BE2C (cell line): ENCODE data around the gene MRPL16.

Experiments used
- DNase-seq: peaks from one replicate; pipeline ENCODE4 v3.0.0-alpha.2; 2020
- H3K27me3 ChIP-seq: fragments of 250-450 bp; sonication (Bioruptor Pico); 2 replicates; pipeline ENCODE4 v1.5.1; 2020; ENCODE audit warnings: mild to moderate bottlenecking
- H3K36me3 ChIP-seq: fragments of 250-450 bp; sonication (Bioruptor Pico); 2 replicates; pipeline ENCODE4 v1.5.1; 2020; ENCODE audit warnings: mild to moderate bottlenecking
- H3K4me1 ChIP-seq: fragments of 250-450 bp; sonication (Bioruptor Pico); 2 replicates; pipeline ENCODE4 v1.5.1; 2020
- H3K4me3 ChIP-seq: 2 replicates; pipeline ENCODE4 v1.5.1; 2011; ENCODE audit warnings: low read depth, low read length
- H3K9me3 ChIP-seq: fragments of 250-450 bp; sonication (Bioruptor Pico); 2 replicates; pipeline ENCODE4 v1.5.1; 2020
- TF ChIP-seq, protein P1 (sequence below): IDR thresholded peaks from 2 replicates; pipeline ENCODE4 v1.5.1; 2012; ENCODE audit warnings: mild to moderate bottlenecking, low read depth, low read length

MRPL16 gene

DNA sequence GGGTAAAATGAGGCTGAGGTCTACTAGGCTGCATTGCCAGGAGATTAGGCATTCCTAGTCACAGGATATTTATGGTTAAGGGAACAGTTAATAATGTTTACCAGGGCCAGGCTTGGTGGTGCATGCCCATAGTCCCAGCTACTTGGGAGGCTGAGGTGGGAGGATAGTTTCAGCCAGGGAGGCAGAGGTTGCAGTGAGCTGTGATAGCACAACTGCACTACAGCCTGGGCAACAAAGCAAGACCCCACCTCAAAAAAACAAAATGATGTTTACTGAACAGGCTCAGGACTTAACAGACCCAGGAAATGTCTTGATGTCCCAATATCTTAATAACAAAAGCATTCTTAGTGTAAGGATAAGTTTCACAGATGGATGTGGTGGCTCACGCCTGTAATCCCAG lies 2.8 kb upstream of the MRPL16 start:
- Histone ChIP-seq H3K36me3 (no peaks in the 10 kb centered on the region), H3K27me3 (no peaks in the 10 kb centered on the region), H3K4me3 (no peak overlapping the region), H3K9me3 (no peaks in the 10 kb centered on the region; the same call in 1 of the 2 replicates), H3K4me1 (no peaks in the 10 kb centered on the region)
- DNase-seq, result no peak
- TF ChIP-seq, protein P1, sequence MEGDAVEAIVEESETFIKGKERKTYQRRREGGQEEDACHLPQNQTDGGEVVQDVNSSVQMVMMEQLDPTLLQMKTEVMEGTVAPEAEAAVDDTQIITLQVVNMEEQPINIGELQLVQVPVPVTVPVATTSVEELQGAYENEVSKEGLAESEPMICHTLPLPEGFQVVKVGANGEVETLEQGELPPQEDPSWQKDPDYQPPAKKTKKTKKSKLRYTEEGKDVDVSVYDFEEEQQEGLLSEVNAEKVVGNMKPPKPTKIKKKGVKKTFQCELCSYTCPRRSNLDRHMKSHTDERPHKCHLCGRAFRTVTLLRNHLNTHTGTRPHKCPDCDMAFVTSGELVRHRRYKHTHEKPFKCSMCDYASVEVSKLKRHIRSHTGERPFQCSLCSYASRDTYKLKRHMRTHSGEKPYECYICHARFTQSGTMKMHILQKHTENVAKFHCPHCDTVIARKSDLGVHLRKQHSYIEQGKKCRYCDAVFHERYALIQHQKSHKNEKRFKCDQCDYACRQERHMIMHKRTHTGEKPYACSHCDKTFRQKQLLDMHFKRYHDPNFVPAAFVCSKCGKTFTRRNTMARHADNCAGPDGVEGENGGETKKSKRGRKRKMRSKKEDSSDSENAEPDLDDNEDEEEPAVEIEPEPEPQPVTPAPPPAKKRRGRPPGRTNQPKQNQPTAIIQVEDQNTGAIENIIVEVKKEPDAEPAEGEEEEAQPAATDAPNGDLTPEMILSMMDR, result no peak

DNA sequence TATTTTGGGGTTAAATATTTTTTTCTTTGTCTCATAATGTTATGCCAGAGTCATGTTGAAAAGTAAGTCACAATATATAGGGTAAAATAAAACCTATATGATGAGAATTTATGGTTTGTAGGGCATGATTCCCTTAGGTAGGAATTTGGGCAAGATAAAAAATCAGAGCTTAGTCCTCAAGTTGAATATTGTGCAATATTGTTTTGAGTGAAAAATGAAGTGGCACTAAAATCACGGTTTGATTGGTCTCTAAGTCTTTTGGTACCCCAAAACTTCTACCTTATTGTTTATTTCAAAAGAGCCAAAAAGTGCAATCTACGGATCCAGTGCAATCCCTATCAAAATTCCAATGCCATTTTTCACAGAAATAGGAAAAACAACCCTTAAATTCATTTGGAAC lies 1.6 kb upstream of the MRPL16 start:
- H3K27me3 ChIP-seq, result no peaks in the 10 kb centered on the region
- no peaks in the 10 kb centered on the region; the same call in 1 of the 2 replicates for H3K9me3 ChIP-seq
- DNase-seq, result no peak
- no peaks in the 10 kb centered on the region for H3K4me1 ChIP-seq
- TF ChIP-seq, protein P1, result no peak
- no peaks in the 10 kb centered on the region for H3K36me3 ChIP-seq
- no peak overlapping the region for H3K4me3 ChIP-seq

- H3K4me1 ChIP-seq, result no peaks in the 10 kb centered on the region
- H3K27me3 ChIP-seq, result no peaks in the 10 kb centered on the region
- no peaks in the 10 kb centered on the region for H3K36me3 ChIP-seq
- peak overlapping the region; percentile 89 for H3K4me3 ChIP-seq
- no peak for DNase-seq
- no peaks in the 10 kb centered on the region; the same call in 1 of the 2 replicates for H3K9me3 ChIP-seq
- TF ChIP-seq, protein P1, result no peak
Measured at GRCh38 chr11:59810911-59811259, 307 bp upstream of the MRPL16 start.

DNA sequence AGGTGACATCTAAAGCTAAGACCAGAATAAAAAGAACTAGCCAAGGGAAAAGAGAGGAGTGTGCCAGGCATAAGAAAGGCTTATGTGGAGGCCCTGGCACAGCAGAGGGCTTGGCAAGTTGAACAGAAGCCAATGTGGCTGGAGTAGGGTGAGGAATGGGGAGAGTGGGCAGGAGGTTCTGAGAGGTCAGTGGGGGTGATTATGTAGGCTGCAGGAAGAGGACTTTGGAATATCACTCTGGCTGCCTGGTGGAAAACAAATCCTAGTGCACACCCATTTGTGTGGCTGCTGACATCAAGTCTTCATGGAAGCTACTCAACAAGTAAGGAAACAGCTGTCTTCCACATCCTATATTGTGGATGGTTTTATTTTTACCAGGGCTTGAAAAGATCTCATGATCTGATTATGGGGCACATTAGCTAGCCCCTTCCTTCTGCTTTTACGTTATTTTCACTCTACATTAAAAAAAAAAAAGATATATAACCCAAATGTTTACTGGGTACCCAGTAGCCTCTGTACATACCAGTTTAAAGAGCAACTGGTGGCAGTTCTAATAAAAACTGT lies 3.4 kb downstream of the MRPL16 start:
- no peak for DNase-seq

GRCh38 chr11:59804061-59804460 lies 6.5 kb downstream of the MRPL16 start:
- Histone ChIP-seq H3K4me3 (no peak overlapping the region), H3K27me3 (no peaks in the 10 kb centered on the region), H3K4me1 (no peaks in the 10 kb centered on the region), H3K9me3 (no peaks in the 10 kb centered on the region), H3K36me3 (no peaks in the 10 kb centered on the region)
- no peak for DNase-seq
- TF ChIP-seq, protein P1, result no peak

More for the DNA sequence above, 3.4 kb downstream of the MRPL16 start:
- Histone ChIP-seq H3K36me3 (no peaks in the 10 kb centered on the region), H3K9me3 (no peaks in the 10 kb centered on the region; the same call in 1 of the 2 replicates), H3K4me3 (no peak overlapping the region), H3K4me1 (no peaks in the 10 kb centered on the region), H3K27me3 (no peaks in the 10 kb centered on the region)
- TF ChIP-seq, protein P1, result no peak

GRCh38 chr11:59802639-59803176 lies 7.9 kb downstream of the MRPL16 start:
- Histone ChIP-seq H3K4me1 (no peaks in the 10 kb centered on the region), H3K4me3 (no peak overlapping the region), H3K27me3 (no peaks in the 10 kb centered on the region), H3K9me3 (no peaks in the 10 kb centered on the region), H3K36me3 (no peaks in the 10 kb centered on the region)
- TF ChIP-seq, protein P1, result peak; percentile 52
- peak; percentile 8 for DNase-seq
